Measurements from ENCODE around the gene SGCE.

SGCE gene

GRCh38 chr7:94561841-94562514 is 94.0 kb downstream of the SGCE start:
- DNase-seq, result no peak

GRCh38 chr7:94559972-94560371 is 96.0 kb downstream of the SGCE start:
- DNase-seq, result no peak

- DNase-seq, result no peak
Measured at GRCh38 chr7:94557215-94557614, 98.7 kb downstream of the SGCE start.

GRCh38 chr7:94556028-94556427 is 99.9 kb downstream of the SGCE start:
- DNase-seq, result no peak

GRCh38 chr7:94547126-94547525 is 108.8 kb downstream of the SGCE start:
- no peak for DNase-seq

- DNase-seq, result no peak
Measured at GRCh38 chr7:94540428-94540827, 115.5 kb downstream of the SGCE start.
